Keratinocyte (primary cell): Measurements from ENCODE around the gene TOM1. TPM values are rescaled to one million over a fixed set of nuclear protein-coding genes. Genes with fewer than 3 reads are reported as not detected.

Experiments used
- DNase-seq: peaks from one replicate; pipeline ENCODE4 v3.0.0-alpha.2; 2011; ENCODE audit warnings: low read depth, missing footprints, low spot score
- FAIRE-seq: peaks from 2 replicates; lab custom pipeline; 2011; peaks lifted over from hg19 to GRCh38; lab: Jason Lieb, UNC
- H2AFZ ChIP-seq: 2 replicates; pipeline ENCODE4 v1.6.0; 2012; ENCODE audit warnings: low read length, control low read depth, inconsistent platforms; ENCODE audit not compliant: control insufficient read depth
- H3K27ac ChIP-seq: 2 replicates; pipeline ENCODE4 v1.5.1; 2011; ENCODE audit warnings: low read length; ENCODE audit not compliant: control insufficient read depth, insufficient read depth
- H3K27me3 ChIP-seq: 3 replicates; pipeline ENCODE4 v1.6.0; 2011; ENCODE audit warnings: low read length; ENCODE audit not compliant: control insufficient read depth, insufficient read depth; ENCODE audit errors: extremely low read depth
- H3K36me3 ChIP-seq, 2 experiments: 2 replicates in 1 of 2; 3 replicates in 1 of 2; pipeline ENCODE4 v1.5.1; 2011; ENCODE audit warnings: low read length in 2 of 2, mild to moderate bottlenecking in 1 of 2; ENCODE audit not compliant: control insufficient read depth in 2 of 2, insufficient read depth in 2 of 2; ENCODE audit errors: extremely low read depth in 1 of 2
- H3K4me1 ChIP-seq: 3 replicates; pipeline ENCODE4 v1.5.1; 2011; ENCODE audit warnings: low read length; ENCODE audit not compliant: control insufficient read depth, insufficient read depth; ENCODE audit errors: extremely low read depth
- H3K4me2 ChIP-seq: 3 replicates; pipeline ENCODE4 v1.6.0; 2011; ENCODE audit warnings: low read depth, low read length; ENCODE audit not compliant: control insufficient read depth, insufficient read depth; ENCODE audit errors: extremely low read depth
- H3K4me3 ChIP-seq, 3 experiments: fragments of 200-600 bp in 1 of 3; sonication (generic) in 1 of 3; 2 replicates in 2 of 3; 3 replicates in 1 of 3; pipeline ENCODE4 v1.5.1; 2011 to 2016; ENCODE audit warnings: low read length in 3 of 3, mild to moderate bottlenecking in 3 of 3, control low read depth in 2 of 3, inconsistent platforms in 1 of 3, low read depth in 1 of 3, mixed read lengths in 1 of 3, mixed run types in 1 of 3, moderate library complexity in 1 of 3; ENCODE audit not compliant: control insufficient read depth in 2 of 3, insufficient read depth in 2 of 3; ENCODE audit errors: extremely low read depth in 1 of 3
- H3K79me2 ChIP-seq: 2 replicates; pipeline ENCODE4 v1.6.0; 2012; ENCODE audit warnings: low read length; ENCODE audit not compliant: control insufficient read depth, insufficient read depth
- H3K9ac ChIP-seq: 3 replicates; pipeline ENCODE4 v1.6.0; 2011; ENCODE audit warnings: low read length; ENCODE audit not compliant: control insufficient read depth, insufficient read depth; ENCODE audit errors: extremely low read depth
- H3K9me1 ChIP-seq: 3 replicates; pipeline ENCODE4 v1.6.0; 2011; ENCODE audit warnings: low read length; ENCODE audit not compliant: control insufficient read depth, insufficient read depth; ENCODE audit errors: extremely low read depth
- H3K9me3 ChIP-seq: 2 replicates; pipeline ENCODE4 v1.5.1; 2012; ENCODE audit warnings: low read depth, low read length; ENCODE audit not compliant: control insufficient read depth
- H4K20me1 ChIP-seq: 3 replicates; pipeline ENCODE4 v1.6.0; 2011; ENCODE audit warnings: low read length; ENCODE audit not compliant: control insufficient read depth, insufficient read depth; ENCODE audit errors: extremely low read depth
- CTCF ChIP-seq, 3 experiments: IDR thresholded peaks in 1 of 3; conservative IDR thresholded peaks in 1 of 3; optimal IDR thresholded peaks in 1 of 3; 2 replicates in 2 of 3; 3 replicates in 1 of 3; pipeline versions ENCODE3 to v1.5.1; 2011; ENCODE audit warnings: low read length in 3 of 3, mild to moderate bottlenecking in 3 of 3, moderate library complexity in 2 of 3, control low read depth in 1 of 3, inconsistent platforms in 1 of 3; ENCODE audit not compliant: insufficient read depth in 2 of 3; ENCODE audit errors: extremely low read depth in 1 of 3
- EZH2 ChIP-seq: IDR thresholded peaks from one replicate; pipeline ENCODE4 v1.6.1; 2012; ENCODE audit warnings: inconsistent platforms, mild to moderate bottlenecking, low read length, moderate library complexity
- dilution Hi-C: fragments of 300-500 bp; cut with MboI; formaldehyde crosslinking; loops from one replicate; pipeline ENCODE4 v1.7.0; 2020; ENCODE audit warnings: low sequenced_read_pairs; ENCODE audit not compliant: extremely low pct_ligation_motif_present
- polyA plus RNA-seq, 5 experiments: library from polyadenylated mRNA; depleted of rRNA in 3 of 5; stranded (reverse) in 3 of 5; stranded (forward) in 1 of 5; unstranded in 1 of 5; fragments of >200 nt; gene quantifications; 1 replicate in 1 of 5; 2 replicates in 3 of 5; 3 replicates in 1 of 5; pipeline versions ENCODE4 v1.2.1 to v1.2.3, GENCODE V29; 2011 to 2012; ENCODE audit warnings: missing spikeins in 2 of 5, low read depth in 1 of 5, low replicate concordance in 1 of 5

TOM1 gene
- polyA plus RNA-seq, 1 donor (not counting 4 experiments of a cell fraction or from before 2014, with no cell fraction given) = 17.4 TPM

GRCh38 chr22:35333220-35333619 lies 33.5 kb downstream of the TOM1 start:
- Histone ChIP-seq H3K9ac (no peak overlapping the region), H3K36me3 (peaks cover 5 to 19% of the 10 kb centered on the region in 2 experiments), H3K4me1 (peaks cover 9% of the 10 kb centered on the region), H4K20me1 (no peaks in the 10 kb centered on the region), H3K27me3 (no peaks in the 10 kb centered on the region), H2AFZ (no peak overlapping the region), H3K4me2 (no peak overlapping the region), H3K79me2 (no peaks in the 10 kb centered on the region), H3K4me3 (no peak overlapping the region), H3K9me3 (no peaks in the 10 kb centered on the region), H3K9me1 (no peaks in the 10 kb centered on the region), H3K27ac (no peak overlapping the region)
- TF ChIP-seq EZH2 (no peak), CTCF (optimal IDR thresholded peaks at IDR 0.05 in 1 of 3, IDR thresholded peaks at IDR 0.05 in 1 of 3, conservative IDR thresholded peaks at IDR 0.05 in 1 of 3; ENCODE audit: extremely low read depth in 1 of 3, insufficient read depth in 2 of 3, low read length in 3 of 3) (no peak)
- no peak for DNase-seq
- dilution Hi-C loops = no loop called here
- FAIRE-seq = no peak

DNA sequence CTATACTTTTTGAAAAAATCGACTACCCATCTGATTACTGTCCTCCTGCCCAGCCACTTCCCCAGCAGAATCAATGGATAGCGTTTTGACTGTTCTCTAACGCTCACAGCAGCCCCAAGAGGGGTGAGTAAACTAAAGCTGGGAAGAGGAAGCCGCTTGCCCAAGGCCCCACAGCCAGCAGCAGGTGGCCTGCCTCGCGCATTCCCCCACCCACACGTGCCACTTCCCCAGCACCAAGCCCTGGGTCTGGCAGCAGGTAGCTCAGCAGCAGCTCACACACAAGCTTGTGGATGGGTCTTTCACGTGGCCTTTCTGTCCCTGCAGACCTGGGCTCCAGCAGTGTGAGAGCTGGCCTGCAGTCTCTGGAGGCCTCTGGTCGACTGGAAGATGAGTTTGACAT lies 34.3 kb downstream of the TOM1 start:
- no peak overlapping the region for H3K9ac ChIP-seq
- no peak for DNase-seq
- H3K27ac ChIP-seq = no peak overlapping the region
- H3K27me3 ChIP-seq = no peaks in the 10 kb centered on the region
- H3K9me1 ChIP-seq = no peaks in the 10 kb centered on the region
- no peak overlapping the region for H3K4me2 ChIP-seq
- FAIRE-seq = no peak
- H3K9me3 ChIP-seq = no peaks in the 10 kb centered on the region
- TF ChIP-seq CTCF (optimal IDR thresholded peaks at IDR 0.05 in 1 of 3, IDR thresholded peaks at IDR 0.05 in 1 of 3, conservative IDR thresholded peaks at IDR 0.05 in 1 of 3; ENCODE audit: extremely low read depth in 1 of 3, insufficient read depth in 2 of 3, low read length in 3 of 3) = no peak
- TF ChIP-seq EZH2 = no peak
- H3K36me3 ChIP-seq = peaks cover 5 to 17% of the 10 kb centered on the region in 2 experiments
- dilution Hi-C loops = no loop called here
- peaks cover 9% of the 10 kb centered on the region for H3K4me1 ChIP-seq
- no peaks in the 10 kb centered on the region for H4K20me1 ChIP-seq
- no peaks in the 10 kb centered on the region for H3K79me2 ChIP-seq
- H3K4me3 ChIP-seq = no peak overlapping the region
- no peak overlapping the region for H2AFZ ChIP-seq
